ENCODE results near the gene SMCO1.
"Not testable (repeated sequence)": the region's sequence is repeated elsewhere in the genome, so short reads cannot be mapped to it uniquely, and the experiment has no call there.

Gene SMCO1

DNA sequence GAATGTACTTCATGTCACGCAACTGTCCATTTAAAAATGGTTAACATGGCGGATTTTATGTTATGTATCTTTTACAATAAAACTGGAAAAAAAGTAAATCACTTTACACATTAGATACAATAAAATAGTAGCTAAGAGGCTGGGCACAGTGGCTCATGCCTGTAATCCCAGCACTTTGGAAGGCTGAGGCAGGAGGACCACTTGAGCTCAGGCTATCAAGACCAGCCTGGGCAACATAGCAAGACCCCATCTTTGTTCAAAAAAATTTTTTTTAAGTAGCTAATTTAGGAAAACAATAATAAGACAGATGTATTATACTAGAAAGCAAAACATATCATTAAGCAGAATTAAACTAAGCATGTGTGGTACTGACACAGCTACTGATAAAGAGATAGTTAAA, 23.1 kb downstream of the SMCO1 start:
- no peak for DNase-seq

DNA sequence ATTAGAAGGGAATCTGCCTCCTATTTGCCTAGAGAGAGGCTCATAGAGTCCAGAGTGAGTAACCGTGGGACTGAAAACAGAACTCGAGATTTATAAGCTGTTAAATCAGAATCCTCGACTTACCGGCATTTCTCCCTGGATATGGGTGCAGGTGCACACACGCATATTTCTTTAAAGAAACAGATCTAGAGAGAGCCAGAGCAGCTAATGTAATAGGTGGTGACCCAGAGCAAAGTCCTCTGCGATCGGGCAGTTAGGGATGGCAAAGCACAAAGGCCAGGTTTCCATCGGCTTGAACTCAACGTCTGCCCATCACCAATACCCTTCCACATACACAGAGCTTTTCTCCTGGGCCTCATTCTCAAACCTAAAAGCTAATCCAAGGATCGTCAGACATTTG, 25.4 kb downstream of the SMCO1 start:
- no peak for DNase-seq

- no peak for DNase-seq
Observed at GRCh38 chr3:196486263-196486662, 28.9 kb downstream of the SMCO1 start.

- no peak for DNase-seq
Observed at GRCh38 chr3:196477678-196478077, 37.5 kb downstream of the SMCO1 start.

- no peak for DNase-seq
Observed at GRCh38 chr3:196472286-196472685, 42.9 kb downstream of the SMCO1 start.

DNA sequence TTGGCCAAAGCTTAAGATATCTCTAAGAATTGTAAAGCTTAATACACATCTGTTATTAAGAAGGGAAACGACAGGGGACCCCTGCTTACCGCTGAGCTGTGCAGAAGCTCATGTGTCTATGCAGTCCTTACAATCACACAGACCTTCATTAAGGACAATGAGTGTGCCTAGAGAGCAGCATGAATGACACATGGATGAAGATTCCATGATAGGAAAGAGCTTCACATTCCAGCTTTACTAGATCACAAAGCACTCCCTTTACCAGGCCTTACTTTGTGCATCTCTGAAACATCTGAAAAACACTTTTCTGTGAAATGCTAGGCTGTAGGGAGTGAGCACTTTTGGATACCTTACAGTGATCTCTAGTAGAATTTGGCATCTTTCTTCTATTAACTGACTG, 43.6 kb downstream of the SMCO1 start:
- DNase-seq = no peak

- DNase-seq = not testable (repeated sequence)
Observed at GRCh38 chr3:196470182-196470581, 45.0 kb downstream of the SMCO1 start.

- no peak for DNase-seq
Observed at GRCh38 chr3:196463804-196464203, 51.3 kb downstream of the SMCO1 start.

DNA sequence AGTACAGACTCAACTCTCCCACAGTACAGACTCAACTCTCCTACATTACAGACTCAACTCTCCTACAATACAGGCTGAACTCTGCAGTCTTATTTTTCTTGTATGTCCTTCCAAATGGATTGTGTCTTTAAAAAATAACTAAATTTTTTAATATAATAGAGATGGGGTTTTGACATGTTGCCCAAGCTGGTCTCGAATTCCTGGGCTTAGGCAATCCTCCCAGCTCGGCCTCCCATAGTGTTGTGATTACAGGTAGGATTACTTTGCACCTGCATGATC, 51.7 kb downstream of the SMCO1 start:
- DNase-seq = no peak

DNA sequence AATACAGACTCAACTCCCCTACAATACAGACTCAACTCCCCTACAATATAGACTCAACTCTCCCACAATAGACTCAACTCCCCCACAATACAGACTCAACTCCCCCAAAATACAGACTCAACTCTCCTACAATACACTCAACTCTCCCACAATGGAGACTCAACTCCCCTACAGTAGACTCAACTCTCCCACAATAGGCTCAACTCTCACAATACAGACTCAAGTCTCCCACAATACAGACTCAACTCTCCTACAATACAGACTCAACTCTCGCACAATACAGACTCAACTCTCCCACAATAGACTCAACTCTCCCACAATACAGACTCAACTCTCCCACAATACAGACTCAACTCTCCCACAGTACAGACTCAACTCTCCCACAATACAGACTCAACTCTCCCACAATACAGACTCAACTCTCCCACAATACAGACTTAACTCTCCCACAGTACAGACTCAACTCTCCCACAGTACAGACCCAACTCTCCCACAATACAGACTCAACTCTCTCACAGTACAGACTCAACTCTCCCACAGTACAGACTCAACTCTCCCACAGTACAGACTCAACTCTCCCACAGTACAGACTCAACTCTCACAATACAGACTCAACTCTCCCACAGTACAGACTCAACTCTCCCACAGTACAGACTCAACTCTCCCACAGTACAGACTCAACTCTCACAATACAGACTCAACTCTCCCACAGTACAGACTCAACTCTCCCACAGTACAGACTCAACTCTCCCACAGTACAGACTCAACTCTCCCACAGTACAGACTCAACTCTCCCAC, 52.3 kb downstream of the SMCO1 start:
- DNase-seq = not testable (repeated sequence)

DNA sequence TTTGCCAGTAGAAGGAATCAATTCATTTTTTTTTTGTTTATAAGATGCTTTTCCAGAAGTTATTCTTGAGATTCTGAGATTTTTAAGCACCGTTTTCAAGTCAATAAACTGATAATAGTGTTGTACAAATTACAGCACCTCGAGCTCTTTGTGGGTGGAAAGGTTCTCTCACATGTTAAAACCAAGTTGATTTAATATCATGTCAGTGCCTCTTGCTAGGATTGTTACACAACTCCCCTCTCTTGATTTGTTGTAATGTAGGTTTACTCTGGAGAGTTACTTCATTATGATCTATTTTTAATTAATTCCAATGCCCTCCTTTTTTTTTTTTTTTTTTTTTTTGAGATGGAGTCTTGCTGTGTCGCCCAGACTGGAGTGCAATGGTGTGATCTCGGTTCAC, 57.1 kb downstream of the SMCO1 start:
- no peak for DNase-seq

DNA sequence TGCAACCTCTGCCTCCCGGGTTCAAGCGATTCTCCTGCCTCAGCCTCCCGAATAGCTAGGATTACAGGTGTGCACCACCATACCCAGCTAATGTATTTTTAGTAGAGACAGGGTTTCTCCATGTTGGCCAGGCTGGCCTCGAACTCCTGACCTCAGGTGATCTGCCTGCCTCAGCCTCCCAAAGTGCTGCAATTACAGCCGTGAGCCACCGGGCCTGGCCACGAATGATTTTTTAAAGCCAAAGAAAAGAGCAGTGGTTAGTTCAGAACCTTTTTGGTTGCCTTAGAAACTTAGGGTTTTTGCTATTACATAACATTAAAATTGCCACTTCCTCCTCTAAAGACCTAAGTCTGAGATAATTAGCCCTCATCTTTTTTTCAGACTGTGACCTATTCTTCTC, 57.7 kb downstream of the SMCO1 start:
- DNase-seq = not testable (repeated sequence)

Data from right kidney (tissue), 1 donor.